ENCODE results near the gene OR4K13. TPM values are rescaled to one million over a fixed set of nuclear protein-coding genes. Genes with fewer than 3 reads are reported as not detected.

Gene OR4K13
- total RNA-seq, 3 donors from 2014 or later = not detected

DNA sequence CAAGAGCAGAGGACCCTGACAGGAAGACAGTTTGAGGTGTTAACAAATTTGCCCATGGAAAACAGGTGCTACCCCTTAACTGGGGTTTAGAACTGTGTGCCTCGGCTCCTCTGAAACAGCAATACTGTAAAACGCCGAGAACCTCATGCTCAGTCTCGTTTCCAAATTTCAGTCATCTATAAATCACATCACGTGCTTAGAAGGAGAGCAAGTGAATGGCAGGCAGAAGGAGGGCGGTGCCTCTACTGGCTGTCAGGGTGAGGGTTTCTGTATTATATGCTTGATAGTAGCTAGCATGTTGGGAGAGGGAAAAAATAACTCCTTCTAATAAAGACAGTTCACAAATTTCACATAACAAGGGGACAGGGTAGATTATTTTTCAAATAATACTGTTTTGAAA, 4.8 kb downstream of the OR4K13 start:
- H3K36me3 ChIP-seq = no peaks in the 10 kb centered on the region
- no peaks in the 10 kb centered on the region for H3K27me3 ChIP-seq
- H3K9me3 ChIP-seq = no peaks in the 10 kb centered on the region
- H3K4me1 ChIP-seq = no peaks in the 10 kb centered on the region
- no peak for DNase-seq (ENCODE audit: low spot score in 2 of 2)
- intact Hi-C loops (cut with DNase I; ENCODE audit: low total_unique reads) = no loop called here
- no peak overlapping the region for H3K27ac ChIP-seq
- TF ChIP-seq POLR2AphosphoS5 (IDR thresholded peaks at IDR 0.05) = no peak
- TF ChIP-seq POLR2A (IDR thresholded peaks at IDR 0.05) = no peak
- TF ChIP-seq, protein P1, sequence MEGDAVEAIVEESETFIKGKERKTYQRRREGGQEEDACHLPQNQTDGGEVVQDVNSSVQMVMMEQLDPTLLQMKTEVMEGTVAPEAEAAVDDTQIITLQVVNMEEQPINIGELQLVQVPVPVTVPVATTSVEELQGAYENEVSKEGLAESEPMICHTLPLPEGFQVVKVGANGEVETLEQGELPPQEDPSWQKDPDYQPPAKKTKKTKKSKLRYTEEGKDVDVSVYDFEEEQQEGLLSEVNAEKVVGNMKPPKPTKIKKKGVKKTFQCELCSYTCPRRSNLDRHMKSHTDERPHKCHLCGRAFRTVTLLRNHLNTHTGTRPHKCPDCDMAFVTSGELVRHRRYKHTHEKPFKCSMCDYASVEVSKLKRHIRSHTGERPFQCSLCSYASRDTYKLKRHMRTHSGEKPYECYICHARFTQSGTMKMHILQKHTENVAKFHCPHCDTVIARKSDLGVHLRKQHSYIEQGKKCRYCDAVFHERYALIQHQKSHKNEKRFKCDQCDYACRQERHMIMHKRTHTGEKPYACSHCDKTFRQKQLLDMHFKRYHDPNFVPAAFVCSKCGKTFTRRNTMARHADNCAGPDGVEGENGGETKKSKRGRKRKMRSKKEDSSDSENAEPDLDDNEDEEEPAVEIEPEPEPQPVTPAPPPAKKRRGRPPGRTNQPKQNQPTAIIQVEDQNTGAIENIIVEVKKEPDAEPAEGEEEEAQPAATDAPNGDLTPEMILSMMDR (IDR thresholded peaks at IDR 0.05) = no peak
- H3K4me3 ChIP-seq = no peak overlapping the region

DNA sequence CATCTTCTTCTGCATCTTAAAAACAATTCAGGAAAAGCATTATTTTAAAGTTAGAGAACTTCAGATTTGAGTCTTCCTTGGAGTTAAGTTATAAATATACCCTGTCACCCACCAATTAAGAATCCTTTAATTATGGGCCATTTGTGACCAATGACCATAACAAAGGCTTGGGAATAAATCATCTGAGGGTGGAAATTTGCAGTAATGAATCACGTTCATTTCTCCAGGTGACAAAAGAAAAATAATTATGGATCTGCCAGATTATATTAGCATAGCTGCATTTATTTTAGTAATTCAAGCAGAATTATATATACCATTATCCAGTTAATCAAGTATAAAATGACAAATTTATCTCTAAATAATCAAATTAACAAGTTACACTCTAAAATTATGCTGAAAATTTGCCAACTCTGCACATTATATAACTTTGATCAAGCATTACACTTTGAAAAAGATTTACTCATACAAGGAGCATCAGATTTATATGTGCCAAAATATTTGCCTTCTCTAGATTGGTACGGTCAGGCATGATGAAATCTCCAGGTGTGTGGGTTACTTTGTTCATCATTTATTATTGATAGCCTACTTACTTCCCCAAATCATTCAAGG, 16.5 kb downstream of the OR4K13 start, which contains the start of gene OR4K14:
OR4K14 (minus strand) TSS at position 51 of the 609 bp plus-strand sequence. CDS start 4,114 bp downstream, outside the sequence.
- TF ChIP-seq POLR2AphosphoS5 (IDR thresholded peaks at IDR 0.05) (no peak), POLR2A (IDR thresholded peaks at IDR 0.05) (no peak)
- TF ChIP-seq, protein P1 (IDR thresholded peaks at IDR 0.05) = no peak
- intact Hi-C loops (cut with DNase I; ENCODE audit: low total_unique reads) = no loop called here
- Histone ChIP-seq H3K27ac (no peak within 1 kb of the TSS), H3K27me3 (no peaks in the 10 kb centered on the region), H3K4me3 (no peak within 1 kb of the TSS), H3K36me3 (no peaks in the 10 kb centered on the region), H3K4me1 (no peaks in the 10 kb centered on the region), H3K9me3 (peaks cover 0 to 2% of the 10 kb centered on the region in 2 donors)
- no peak for DNase-seq (ENCODE audit: low spot score in 2 of 2)

DNA sequence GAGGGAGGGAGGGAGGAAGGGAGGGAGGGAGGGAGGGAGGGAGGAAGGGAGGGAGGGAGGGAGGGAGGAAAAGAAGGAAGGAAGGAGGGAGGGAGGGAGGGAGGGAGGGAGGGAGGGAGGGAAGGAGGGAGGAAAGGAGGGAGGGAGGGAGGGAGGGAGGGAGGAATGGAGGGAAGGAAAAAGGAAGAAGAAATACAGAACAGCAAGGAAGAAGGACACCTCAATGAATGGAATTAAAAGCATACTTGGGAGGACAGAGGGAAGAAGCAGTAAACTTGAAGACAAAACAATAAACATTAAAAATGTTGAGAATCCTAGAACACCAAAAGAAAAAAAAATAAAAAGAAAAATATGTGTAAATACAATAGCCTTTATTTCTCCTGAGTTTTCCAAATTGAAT, 27.7 kb downstream of the OR4K13 start:
- Histone ChIP-seq H3K27ac (no peak overlapping the region), H3K27me3 (no peaks in the 10 kb centered on the region), H3K36me3 (peaks cover 3% of the 10 kb centered on the region), H3K4me3 (no peak overlapping the region), H3K4me1 (no peaks in the 10 kb centered on the region), H3K9me3 (no peaks in the 10 kb centered on the region)
- TF ChIP-seq POLR2AphosphoS5 (IDR thresholded peaks at IDR 0.05) (no peak), POLR2A (IDR thresholded peaks at IDR 0.05) (no peak)
- TF ChIP-seq, protein P1 (IDR thresholded peaks at IDR 0.05) = no peak
- intact Hi-C loops (cut with DNase I; ENCODE audit: low total_unique reads) = no loop called here
- DNase-seq (ENCODE audit: low spot score in 2 of 2) = no peak

DNA sequence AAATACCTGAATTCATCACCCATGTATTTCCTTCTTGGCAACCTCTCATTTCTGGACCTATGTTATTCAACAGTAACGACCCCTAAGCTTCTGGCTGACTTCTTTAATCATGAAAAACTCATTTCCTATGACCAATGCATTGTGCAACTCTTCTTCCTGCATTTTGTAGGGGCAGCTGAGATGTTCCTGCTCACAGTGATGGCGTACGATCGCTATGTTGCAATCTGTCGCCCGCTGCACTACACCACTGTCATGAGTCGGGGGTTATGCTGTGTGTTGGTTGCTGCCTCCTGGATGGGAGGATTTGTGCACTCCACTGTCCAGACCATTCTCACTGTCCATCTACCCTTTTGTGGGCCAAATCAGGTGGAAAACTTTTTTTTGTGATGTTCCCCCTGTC, 33.5 kb downstream of the OR4K13 start:
- intact Hi-C loops (cut with DNase I; ENCODE audit: low total_unique reads) = no loop called here
- no peaks in the 10 kb centered on the region for H3K36me3 ChIP-seq
- no peak overlapping the region for H3K27ac ChIP-seq
- no peaks in the 10 kb centered on the region for H3K9me3 ChIP-seq
- no peak overlapping the region for H3K4me3 ChIP-seq
- H3K27me3 ChIP-seq = no peaks in the 10 kb centered on the region
- DNase-seq (ENCODE audit: low spot score in 2 of 2) = no peak
- H3K4me1 ChIP-seq = no peaks in the 10 kb centered on the region
- TF ChIP-seq POLR2AphosphoS5 (IDR thresholded peaks at IDR 0.05) (no peak), POLR2A (IDR thresholded peaks at IDR 0.05) (no peak)
- TF ChIP-seq, protein P1 (IDR thresholded peaks at IDR 0.05) = no peak

DNA sequence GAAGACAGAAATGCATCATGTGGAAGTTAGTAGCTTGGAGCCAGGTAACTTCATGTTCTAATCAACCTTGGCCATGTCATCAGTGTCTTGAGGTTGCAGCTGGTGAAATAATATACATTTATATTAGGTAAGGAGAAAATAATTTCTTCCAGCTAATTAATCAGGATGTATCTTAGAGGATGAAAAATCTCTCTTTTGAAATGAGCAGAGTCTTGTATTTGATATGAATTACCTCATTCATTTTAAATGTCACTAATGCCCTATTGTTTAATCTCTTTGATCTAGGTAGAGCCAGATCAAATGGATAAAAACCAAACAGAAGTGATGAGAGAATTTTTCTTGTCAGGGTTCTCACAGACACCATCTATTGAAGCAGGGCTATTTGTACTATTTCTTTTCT, 34.0 kb downstream of the OR4K13 start, which contains the start of gene OR4Q2:
OR4Q2 (plus strand) TSS at position 301 of the 400 bp plus-strand sequence.
- Histone ChIP-seq H3K27ac (no peak within 1 kb of the TSS), H3K4me3 (no peak within 1 kb of the TSS)

More for the DNA sequence above, 34.0 kb downstream of the OR4K13 start, which contains the start of gene OR4Q2:
- DNase-seq (ENCODE audit: low spot score in 2 of 2) = no peak
- no peak for TF ChIP-seq POLR2AphosphoS5 (IDR thresholded peaks at IDR 0.05)
- TF ChIP-seq POLR2A (IDR thresholded peaks at IDR 0.05) = no peak
- TF ChIP-seq, protein P1 (IDR thresholded peaks at IDR 0.05) = no peak
- H3K27me3 ChIP-seq = no peaks in the 10 kb centered on the region
- intact Hi-C loops (cut with DNase I; ENCODE audit: low total_unique reads) = no loop called here
- H3K9me3 ChIP-seq = no peaks in the 10 kb centered on the region
- no peaks in the 10 kb centered on the region for H3K36me3 ChIP-seq
- H3K4me1 ChIP-seq = no peaks in the 10 kb centered on the region
